Transverse colon (tissue), 4 donors: ENCODE measurements around the gene KCND2. TPM values are rescaled to one million over a fixed set of nuclear protein-coding genes. Genes with fewer than 3 reads are reported as not detected.

Experiments
- DNase-seq: peaks from one replicate; pipeline ENCODE4 v3.0.0-alpha.2; 2019
- H3K27ac ChIP-seq, 4 donors: fragments of 200-600 bp; sonication (generic); 2 replicates each; pipeline ENCODE4 v1.5.1; 2016 to 2018; ENCODE audit warnings: inconsistent platforms in 4 of 4
- H3K27me3 ChIP-seq: fragments of 200-600 bp; sonication (generic); 2 replicates; pipeline ENCODE4 v1.5.1; 2017; ENCODE audit warnings: inconsistent platforms
- H3K36me3 ChIP-seq, 4 donors: fragments of 200-600 bp; sonication (generic); 2 replicates each; pipeline ENCODE4 v1.5.1; 2017 to 2019; ENCODE audit warnings: inconsistent platforms in 4 of 4
- H3K4me1 ChIP-seq, 4 donors: fragments of 200-600 bp; sonication (generic); 2 replicates each; pipeline ENCODE4 v1.5.1; 2017 to 2020; ENCODE audit warnings: inconsistent platforms in 4 of 4
- H3K4me3 ChIP-seq, 4 donors: fragments of 200-600 bp; sonication (generic); 1 replicate in 1 of 4; 2 replicates in 3 of 4; pipeline versions ENCODE4 v1.5.1 to v1.6.1; 2017 to 2019; ENCODE audit warnings: inconsistent platforms in 4 of 4
- H3K9me3 ChIP-seq, 2 donors: fragments of 200-600 bp; sonication (generic); 2 replicates each; pipeline ENCODE4 v1.5.1; 2017 to 2019; ENCODE audit warnings: inconsistent platforms in 2 of 2
- CTCF ChIP-seq, 5 experiments: fragments of 200-600 bp in 3 of 5; fragments of 450-650 bp in 2 of 5; sonication (generic) in 3 of 5; IDR thresholded peaks; 1 replicate in 2 of 5; 2 replicates in 3 of 5; pipeline ENCODE4 v1.5.1; 2016 to 2017; ENCODE audit warnings: antibody characterized with exemption in 5 of 5, inconsistent platforms in 3 of 5, mild to moderate bottlenecking in 2 of 5, moderate library complexity in 1 of 5
- EP300 ChIP-seq: sonication (generic); formaldehyde crosslinking; IDR thresholded peaks from one replicate; pipeline ENCODE4 v1.6.1; 2017; ENCODE audit warnings: antibody characterized with exemption, low read depth
- POLR2A ChIP-seq: fragments of 450-650 bp; IDR thresholded peaks from one replicate; pipeline ENCODE4 v1.6.1; 2016; ENCODE audit warnings: antibody characterized with exemption, mild to moderate bottlenecking, moderate library complexity
- POLR2AphosphoS5 ChIP-seq, 3 donors: sonication (generic); formaldehyde crosslinking; IDR thresholded peaks; one replicate each; pipeline ENCODE4 v1.6.1; 2016; ENCODE audit warnings: antibody characterized with exemption in 3 of 3
- WGBS, 2 donors: methylation state at CpG; one replicate each; pipeline ENCODE4 v1.1.5; 2018; ENCODE audit warnings: low coverage in 1 of 2; 5-methylcytosine and 5-hydroxymethylcytosine counted together
- in situ Hi-C, 4 donors: fragments of 200-750 bp; cut with MboI; loops; one replicate each; pipeline versions ENCODE4 v1.15.0 to v1.15.1; 2017; ENCODE audit warnings: low sequenced_read_pairs in 3 of 4, low pct_ligation_motif_present in 1 of 4, low pct_unique_long_range_greater_than_20kb in 1 of 4
- intact Hi-C: fragments of 100-400 bp; cut with DNase I; formaldehyde crosslinking; loops from one replicate; pipeline ENCODE4 v1.15.1; 2023; ENCODE audit warnings: low total_unique reads
- total RNA-seq, 4 donors: library from RNA; depleted of rRNA; stranded (reverse); fragments of >200 nt; gene quantifications; one replicate each; pipeline ENCODE4 v1.1.0, GENCODE V29; 2016

KCND2 gene
- total RNA-seq, 4 donors from 2014 or later: 0.14 to 1.00 (median 0.32) TPM; not detected in 1

- DNase-seq: no peak
- no peaks in the 10 kb centered on the region for H3K27me3 ChIP-seq
- H3K36me3 ChIP-seq: no peaks in the 10 kb centered on the region
- H3K27ac ChIP-seq: no peak overlapping the region
- WGBS, 2 donors: 62 to 67% methylated on average over 2 of the region's 2 CpGs
- H3K4me3 ChIP-seq: no peak overlapping the region
- no peaks in the 10 kb centered on the region for H3K4me1 ChIP-seq
- no peaks in the 10 kb centered on the region for H3K9me3 ChIP-seq
- intact Hi-C loops (no loop called here), in situ Hi-C loops (no loop called here)
- TF ChIP-seq EP300 (no peak), POLR2A (no peak), POLR2AphosphoS5 (IDR thresholded peaks at IDR 0.05) (no peak), CTCF (IDR thresholded peaks at IDR 0.05) (no peak)
Observed at GRCh38 chr7:120716307-120716706, 443.3 kb downstream of the KCND2 start.

- TF ChIP-seq POLR2A (no peak), POLR2AphosphoS5 (IDR thresholded peaks at IDR 0.05) (no peak), EP300 (no peak), CTCF (IDR thresholded peaks at IDR 0.05) (no peak)
- no peaks in the 10 kb centered on the region for H3K4me1 ChIP-seq
- in situ Hi-C loops: no loop called here
- no peak for DNase-seq
- H3K4me3 ChIP-seq: no peak overlapping the region
- WGBS, 2 donors: 66 to 77% methylated on average over 4 of the region's 4 CpGs
- H3K27me3 ChIP-seq: no peaks in the 10 kb centered on the region
- intact Hi-C loops: loop anchor here (1.0 kb wide), 1 partner anchor 24 kb away; no protein-coding TSS in a partner anchor
- H3K27ac ChIP-seq: no peak overlapping the region
- H3K9me3 ChIP-seq: no peaks in the 10 kb centered on the region
- no peaks in the 10 kb centered on the region for H3K36me3 ChIP-seq
Observed at GRCh38 chr7:120717166-120717565, 444.2 kb downstream of the KCND2 start.

GRCh38 chr7:120718361-120718760 is 445.4 kb downstream of the KCND2 start:
- no peaks in the 10 kb centered on the region for H3K9me3 ChIP-seq
- no peaks in the 10 kb centered on the region for H3K36me3 ChIP-seq
- in situ Hi-C loops (no loop called here), intact Hi-C loops (no loop called here)
- no peaks in the 10 kb centered on the region for H3K4me1 ChIP-seq
- TF ChIP-seq POLR2A (no peak), POLR2AphosphoS5 (IDR thresholded peaks at IDR 0.05) (no peak), CTCF (IDR thresholded peaks at IDR 0.05) (no peak), EP300 (no peak)
- H3K27me3 ChIP-seq: no peaks in the 10 kb centered on the region
- no peak overlapping the region for H3K4me3 ChIP-seq
- WGBS, 2 donors: 78% methylated on average over 2 of the region's 2 CpGs
- no peak for DNase-seq
- no peak overlapping the region for H3K27ac ChIP-seq

GRCh38 chr7:120720317-120720716 is 447.3 kb downstream of the KCND2 start:
- no peak overlapping the region for H3K27ac ChIP-seq
- no peaks in the 10 kb centered on the region for H3K27me3 ChIP-seq
- no peak for DNase-seq
- TF ChIP-seq CTCF (IDR thresholded peaks at IDR 0.05): no peak
- no peak for TF ChIP-seq POLR2AphosphoS5 (IDR thresholded peaks at IDR 0.05)
- TF ChIP-seq EP300: no peak
- no peak for TF ChIP-seq POLR2A
- WGBS, 2 donors: 29 to 72% methylated on average over 2 of the region's 2 CpGs
- H3K4me1 ChIP-seq: peaks cover 0 to 5% (median 0%) of the 10 kb centered on the region in 4 donors
- H3K36me3 ChIP-seq: no peaks in the 10 kb centered on the region
- no peak overlapping the region for H3K4me3 ChIP-seq
- H3K9me3 ChIP-seq: no peaks in the 10 kb centered on the region
- intact Hi-C loops: no loop called here
- in situ Hi-C loops: no loop called here
